Measurements from ENCODE around the gene SYNE4.

- TF ChIP-seq EZH2 (IDR thresholded peaks at IDR 0.05; ENCODE audit: insufficient read depth, poor library complexity, severe bottlenecking) (no peak), EZH2phosphoT487 (IDR thresholded peaks at IDR 0.05; ENCODE audit: insufficient read depth, low read depth) (no peak)
These were observed 14.6 kb downstream of the SYNE4 start for GRCh38 chr19:35993923-35994598.

All from GM23248 (cell line).